ENCODE results near the gene PCDH17.

DNA sequence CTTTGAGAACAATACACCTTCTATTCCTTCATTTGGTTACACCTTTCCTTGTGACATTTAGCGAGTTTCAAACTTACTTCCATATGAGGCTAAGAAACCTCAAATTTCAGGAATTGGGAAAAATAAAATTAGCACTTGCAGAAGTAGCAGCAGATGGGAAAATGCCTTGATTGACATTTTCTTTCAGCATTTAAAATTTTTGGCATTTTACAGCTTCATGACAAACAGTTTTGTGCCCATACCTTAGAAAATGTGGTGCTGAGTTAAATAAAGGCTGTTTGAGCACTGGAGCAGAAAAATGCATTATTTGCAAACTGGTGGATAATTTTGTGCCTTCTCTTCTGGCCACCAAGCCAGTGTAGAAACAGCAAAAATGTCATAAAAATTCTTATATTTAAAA lies 95.4 kb downstream of the PCDH17 start:
- TF ChIP-seq POLR2AphosphoS5 (IDR thresholded peaks at IDR 0.05), result no peak
- TF ChIP-seq, protein P1, sequence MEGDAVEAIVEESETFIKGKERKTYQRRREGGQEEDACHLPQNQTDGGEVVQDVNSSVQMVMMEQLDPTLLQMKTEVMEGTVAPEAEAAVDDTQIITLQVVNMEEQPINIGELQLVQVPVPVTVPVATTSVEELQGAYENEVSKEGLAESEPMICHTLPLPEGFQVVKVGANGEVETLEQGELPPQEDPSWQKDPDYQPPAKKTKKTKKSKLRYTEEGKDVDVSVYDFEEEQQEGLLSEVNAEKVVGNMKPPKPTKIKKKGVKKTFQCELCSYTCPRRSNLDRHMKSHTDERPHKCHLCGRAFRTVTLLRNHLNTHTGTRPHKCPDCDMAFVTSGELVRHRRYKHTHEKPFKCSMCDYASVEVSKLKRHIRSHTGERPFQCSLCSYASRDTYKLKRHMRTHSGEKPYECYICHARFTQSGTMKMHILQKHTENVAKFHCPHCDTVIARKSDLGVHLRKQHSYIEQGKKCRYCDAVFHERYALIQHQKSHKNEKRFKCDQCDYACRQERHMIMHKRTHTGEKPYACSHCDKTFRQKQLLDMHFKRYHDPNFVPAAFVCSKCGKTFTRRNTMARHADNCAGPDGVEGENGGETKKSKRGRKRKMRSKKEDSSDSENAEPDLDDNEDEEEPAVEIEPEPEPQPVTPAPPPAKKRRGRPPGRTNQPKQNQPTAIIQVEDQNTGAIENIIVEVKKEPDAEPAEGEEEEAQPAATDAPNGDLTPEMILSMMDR (IDR thresholded peaks at IDR 0.05 in 8 of 11, conservative IDR thresholded peaks at IDR 0.05 in 3 of 11), result no peak

Data from spleen (tissue), 7 donors.